Uterus (tissue), 2 donors: ENCODE data around the gene GABPB2.

Experiments
- POLR2A ChIP-seq, 2 donors: fragments of 450-650 bp; IDR thresholded peaks; one replicate each; pipeline ENCODE4 v1.6.1; 2016; ENCODE audit warnings: antibody characterized with exemption in 2 of 2, mild to moderate bottlenecking in 1 of 2, moderate library complexity in 1 of 2
- TF ChIP-seq, protein P1 (sequence below), 4 experiments: fragments of 200-600 bp in 2 of 4; fragments of 450-650 bp in 2 of 4; sonication (generic) in 2 of 4; IDR thresholded peaks; one replicate each; pipeline ENCODE4 v1.5.1; 2016 to 2019; ENCODE audit warnings: antibody characterized with exemption in 4 of 4, mild to moderate bottlenecking in 2 of 4, moderate library complexity in 1 of 4

DNA sequence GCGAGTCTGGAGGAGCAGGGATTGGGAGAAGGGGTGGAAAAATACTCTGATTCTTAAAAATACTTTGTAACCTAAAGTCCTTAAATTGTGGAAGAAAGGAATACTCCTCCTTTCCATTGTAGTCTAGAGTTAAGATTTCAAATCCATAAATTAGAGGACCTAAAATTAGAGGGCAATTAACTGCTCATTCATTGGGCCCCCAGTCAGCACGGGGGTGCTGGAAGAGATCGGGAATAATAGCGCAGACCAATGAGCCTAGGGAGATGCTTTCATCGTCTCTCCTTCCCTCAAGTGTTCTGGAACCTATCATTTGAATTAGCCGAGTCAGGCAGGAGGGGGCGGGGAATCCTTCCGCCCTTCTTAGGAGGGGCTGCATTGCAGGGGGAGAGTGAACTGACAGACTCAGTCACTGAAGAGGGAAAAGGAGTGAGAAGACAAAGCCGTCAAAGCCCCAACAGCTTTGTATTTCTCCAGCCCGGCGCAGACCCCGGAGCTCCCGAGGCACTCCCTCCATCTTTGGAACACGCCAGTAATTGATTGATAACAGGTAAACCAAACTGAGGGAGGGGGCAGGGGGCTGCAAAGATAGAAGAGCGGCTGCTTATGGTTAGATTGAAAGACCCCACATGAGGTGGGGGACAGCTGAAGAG is 10.4 kb upstream of the GABPB2 start, which contains the start of gene MLLT11:
- TF ChIP-seq, protein P1, sequence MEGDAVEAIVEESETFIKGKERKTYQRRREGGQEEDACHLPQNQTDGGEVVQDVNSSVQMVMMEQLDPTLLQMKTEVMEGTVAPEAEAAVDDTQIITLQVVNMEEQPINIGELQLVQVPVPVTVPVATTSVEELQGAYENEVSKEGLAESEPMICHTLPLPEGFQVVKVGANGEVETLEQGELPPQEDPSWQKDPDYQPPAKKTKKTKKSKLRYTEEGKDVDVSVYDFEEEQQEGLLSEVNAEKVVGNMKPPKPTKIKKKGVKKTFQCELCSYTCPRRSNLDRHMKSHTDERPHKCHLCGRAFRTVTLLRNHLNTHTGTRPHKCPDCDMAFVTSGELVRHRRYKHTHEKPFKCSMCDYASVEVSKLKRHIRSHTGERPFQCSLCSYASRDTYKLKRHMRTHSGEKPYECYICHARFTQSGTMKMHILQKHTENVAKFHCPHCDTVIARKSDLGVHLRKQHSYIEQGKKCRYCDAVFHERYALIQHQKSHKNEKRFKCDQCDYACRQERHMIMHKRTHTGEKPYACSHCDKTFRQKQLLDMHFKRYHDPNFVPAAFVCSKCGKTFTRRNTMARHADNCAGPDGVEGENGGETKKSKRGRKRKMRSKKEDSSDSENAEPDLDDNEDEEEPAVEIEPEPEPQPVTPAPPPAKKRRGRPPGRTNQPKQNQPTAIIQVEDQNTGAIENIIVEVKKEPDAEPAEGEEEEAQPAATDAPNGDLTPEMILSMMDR (IDR thresholded peaks at IDR 0.05): no peak
- TF ChIP-seq POLR2A (IDR thresholded peaks at IDR 0.05): peak; percentile 39 to 48
